Measurements from ENCODE around the gene PRMT1. TPM values are rescaled to one million over a fixed set of nuclear protein-coding genes. Genes with fewer than 3 reads are reported as not detected.
A peak's percentile ranks its signal among the peaks of the same experiment; 100 is the strongest.
"Not testable (repeated sequence)": the region's sequence is repeated elsewhere in the genome, so short reads cannot be mapped to it uniquely, and the experiment has no call there.

Gene PRMT1
- total RNA-seq, 1 experiment from 2014 or later = 326 TPM

- TF ChIP-seq CTCF (IDR thresholded peaks at IDR 0.05; ENCODE audit: insufficient read depth in 1 of 2, low read depth in 1 of 2, low read length in 1 of 2, severe bottlenecking in 1 of 2, unreplicated experiment in 1 of 2) = no peak
- Histone ChIP-seq H3K27me3 (replicated peaks; ENCODE audit: control insufficient read depth, insufficient read depth, low read length) (no peaks in the 10 kb centered on the region), H3K4me3 (ENCODE audit: low read depth, low read length) (no peak overlapping the region), H3K4me1 (peaks cover 7% of the 10 kb centered on the region; the same call in 1 of the 2 replicates), H3K9me3 (no peaks in the 10 kb centered on the region), H3K36me3 (ENCODE audit: control insufficient read depth, insufficient read depth, low read length) (no peaks in the 10 kb centered on the region; the same call in 1 of the 2 replicates)
- CTCF ChIA-PET = interaction anchor here (1.2 kb wide), 1 partner anchor 8 kb away, joined by 6 read pairs; the partner anchor contains the start of gene RRAS
- H3K27ac Mint-ChIP-seq (ENCODE audit: unreplicated experiment) = peak overlapping the region; percentile 44
- no peak overlapping the region for H3K4me3 Mint-ChIP-seq (ENCODE audit: unreplicated experiment)
- POLR2A ChIA-PET = interaction anchor here (0.7 to 1.3 kb wide), 3 partner anchors 9 to 10 kb away, joined by 3 to 10 read pairs (median 4); partner anchors contain the start of genes RRAS and SCAF1
- no TSS peak for BruUV-seq (replicated peaks)
- H3K27me3 Mint-ChIP-seq (ENCODE audit: insufficient read depth, unreplicated experiment) = no peaks in the 10 kb centered on the region
- H3K9me3 Mint-ChIP-seq (ENCODE audit: unreplicated experiment) = no peaks in the 10 kb centered on the region
- no peaks in the 10 kb centered on the region for H3K4me1 Mint-ChIP-seq (ENCODE audit: low read depth, unreplicated experiment)
- no peak for DNase-seq
- peaks cover 71% of the 10 kb centered on the region for H3K36me3 Mint-ChIP-seq (ENCODE audit: insufficient read depth, unreplicated experiment)
- intact Hi-C loops (cut with micrococcal nuclease; ENCODE audit: unreplicated experiment) = no loop called here
Measured at GRCh38 chr19:49631610-49632192, 45.4 kb upstream of the PRMT1 start.

- H3K9me3 Mint-ChIP-seq (ENCODE audit: unreplicated experiment) = no peaks in the 10 kb centered on the region
- Histone ChIP-seq H3K4me3 (ENCODE audit: low read depth, low read length) (no peak overlapping the region), H3K9me3 (no peaks in the 10 kb centered on the region), H3K27me3 (replicated peaks; ENCODE audit: control insufficient read depth, insufficient read depth, low read length) (no peaks in the 10 kb centered on the region), H3K4me1 (peaks cover 7% of the 10 kb centered on the region; the same call in 1 of the 2 replicates), H3K36me3 (ENCODE audit: control insufficient read depth, insufficient read depth, low read length) (no peaks in the 10 kb centered on the region; the same call in 1 of the 2 replicates)
- H3K27me3 Mint-ChIP-seq (ENCODE audit: insufficient read depth, unreplicated experiment) = no peaks in the 10 kb centered on the region
- peaks cover 67% of the 10 kb centered on the region for H3K36me3 Mint-ChIP-seq (ENCODE audit: insufficient read depth, unreplicated experiment)
- no peak for TF ChIP-seq CTCF (IDR thresholded peaks at IDR 0.05; ENCODE audit: insufficient read depth in 1 of 2, low read depth in 1 of 2, low read length in 1 of 2, severe bottlenecking in 1 of 2, unreplicated experiment in 1 of 2)
- peak overlapping the region; percentile 10 for H3K27ac Mint-ChIP-seq (ENCODE audit: unreplicated experiment)
- H3K4me1 Mint-ChIP-seq (ENCODE audit: low read depth, unreplicated experiment) = peaks cover 3% of the 10 kb centered on the region
- ChIA-PET CTCF (no interaction called here), POLR2A (interaction anchor here (0.7 kb wide), 1 partner anchor 10 kb away, joined by 3 read pairs; the partner anchor contains the start of gene SCAF1)
- no TSS peak for BruUV-seq (replicated peaks)
- no peak overlapping the region for H3K4me3 Mint-ChIP-seq (ENCODE audit: unreplicated experiment)
- intact Hi-C loops (cut with micrococcal nuclease; ENCODE audit: unreplicated experiment) = no loop called here
- no peak for DNase-seq
Measured at GRCh38 chr19:49632576-49632975, 44.5 kb upstream of the PRMT1 start.

DNA sequence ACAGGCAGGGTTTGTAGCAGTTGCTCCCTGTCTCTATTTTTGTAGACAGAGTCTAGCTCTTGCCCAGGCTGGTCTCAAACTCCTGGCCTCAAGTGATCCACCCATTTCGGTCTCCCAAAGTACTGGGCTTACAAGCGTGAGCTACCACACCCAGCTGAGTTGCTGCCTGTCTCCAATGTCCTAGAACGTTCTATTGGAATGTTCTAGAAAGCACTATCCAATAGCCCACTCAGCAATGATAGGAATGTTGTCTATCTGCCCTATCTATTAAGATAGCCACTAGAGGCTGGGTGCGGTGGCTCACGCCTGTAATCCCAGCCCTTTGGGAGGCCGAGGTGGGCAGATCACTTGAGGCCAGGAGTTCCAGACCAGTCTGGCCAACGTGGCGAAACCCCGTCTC is 43.8 kb upstream of the PRMT1 start:
- H3K36me3 ChIP-seq (ENCODE audit: control insufficient read depth, insufficient read depth, low read length); CTCF ChIA-PET; H3K4me3 ChIP-seq (ENCODE audit: low read depth, low read length); H3K27me3 ChIP-seq (replicated peaks; ENCODE audit: control insufficient read depth, insufficient read depth, low read length); H3K4me3 Mint-ChIP-seq (ENCODE audit: unreplicated experiment); POLR2A ChIA-PET; intact Hi-C loops (cut with micrococcal nuclease; ENCODE audit: unreplicated experiment); H3K4me1 ChIP-seq; H3K27me3 Mint-ChIP-seq (ENCODE audit: insufficient read depth, unreplicated experiment); H3K9me3 ChIP-seq; BruUV-seq (replicated peaks); H3K9me3 Mint-ChIP-seq (ENCODE audit: unreplicated experiment): not testable (repeated sequence)
- H3K27ac Mint-ChIP-seq (ENCODE audit: unreplicated experiment) = peak overlapping the region; percentile 10
- H3K4me1 Mint-ChIP-seq (ENCODE audit: low read depth, unreplicated experiment) = peaks cover 10% of the 10 kb centered on the region
- H3K36me3 Mint-ChIP-seq (ENCODE audit: insufficient read depth, unreplicated experiment) = peaks cover 67% of the 10 kb centered on the region
- DNase-seq = peak in 1 of 2 experiments; percentile 37
